Panc1 (cell line): ENCODE data around the gene CPEB1. TPM values are rescaled to one million over a fixed set of nuclear protein-coding genes. Genes with fewer than 3 reads are reported as not detected.
"Not testable (repeated sequence)": the region's sequence is repeated elsewhere in the genome, so short reads cannot be mapped to it uniquely, and the experiment has no call there.

Experiments used
- ATAC-seq: fragments of 200-7000 bp; cut with Tn5 transposase; 2 replicates; pipeline ENCODE4 v1.9.1; 2020; ENCODE audit warnings: mild to moderate bottlenecking, moderate library complexity
- BruUV-seq: library from RNA; stranded (reverse); fragments of 400-500 nt; replicated peaks from 2 replicates; lab custom pipeline; 2021; lab: Mats Ljungman, UMichigan
- CTCF ChIA-PET: fragments of 300-600 bp; sonication (Branson Sonifier 250); formaldehyde crosslinking; loops from one replicate; lab custom pipeline; 2022; ENCODE audit warnings: antibody characterized with exemption; lab: Charles Lee
- POLR2A ChIA-PET: fragments of 300-600 bp; sonication (Branson Sonifier 250); formaldehyde crosslinking; loops from one replicate; lab custom pipeline; 2022; ENCODE audit warnings: antibody characterized with exemption; lab: Charles Lee
- DNase-seq: peaks from one replicate; pipeline ENCODE4 v3.0.0-alpha.2; 2010; ENCODE audit warnings: low read depth, low spot score
- H3K27ac ChIP-seq: 2 replicates; pipeline ENCODE4 v1.5.1; 2011; ENCODE audit warnings: mild to moderate bottlenecking, low read length, inconsistent platforms
- H3K27me3 ChIP-seq: fragments of 200-500 bp; sonication (Bioruptor generic); 2 replicates; pipeline ENCODE4 v1.6.0; 2014; ENCODE audit warnings: low read length, inconsistent platforms; ENCODE audit not compliant: control insufficient read depth, insufficient read depth
- H3K36me3 ChIP-seq: fragments of 200-500 bp; sonication (Bioruptor generic); 2 replicates; pipeline ENCODE4 v1.5.1; 2014; ENCODE audit warnings: inconsistent platforms, mild to moderate bottlenecking, low read length, moderate library complexity; ENCODE audit not compliant: control insufficient read depth, insufficient read depth
- H3K4me1 ChIP-seq: 2 replicates; pipeline ENCODE4 v1.5.1; 2011; ENCODE audit warnings: inconsistent platforms, mild to moderate bottlenecking, low read length, moderate library complexity; ENCODE audit not compliant: control insufficient read depth, insufficient read depth
- H3K4me3 ChIP-seq, 2 experiments: 2 replicates each; pipeline ENCODE4 v1.5.1; 2011 to 2012; ENCODE audit warnings: low read depth in 2 of 2, low read length in 2 of 2, mild to moderate bottlenecking in 2 of 2, inconsistent platforms in 1 of 2, moderate library complexity in 1 of 2
- H3K9me3 ChIP-seq: fragments of 200-500 bp; sonication (Bioruptor generic); 2 replicates; pipeline ENCODE4 v1.5.1; 2014; ENCODE audit warnings: low read depth, mild to moderate bottlenecking, inconsistent platforms, low read length, moderate library complexity; ENCODE audit not compliant: control insufficient read depth, insufficient read depth
- POLR2AphosphoS5 ChIP-seq: IDR thresholded peaks from 2 replicates; pipeline ENCODE4 v1.6.1; 2012; ENCODE audit warnings: mild to moderate bottlenecking, low read depth, low read length, moderate library complexity
- REST ChIP-seq, 2 experiments: IDR thresholded peaks; 2 replicates each; pipeline ENCODE4 v1.6.1; 2011 to 2012; ENCODE audit warnings: low read depth in 2 of 2, control low read depth in 1 of 2, low read length in 1 of 2, mild to moderate bottlenecking in 1 of 2, moderate library complexity in 1 of 2; ENCODE audit not compliant: insufficient read depth in 1 of 2
- SIN3A ChIP-seq: IDR thresholded peaks from 2 replicates; pipeline ENCODE4 v1.6.1; 2012; ENCODE audit warnings: low read depth, mild to moderate bottlenecking, low read length, moderate library complexity, borderline replicate concordance; ENCODE audit not compliant: insufficient read depth
- TCF7L2 ChIP-seq: IDR thresholded peaks from 2 replicates; pipeline ENCODE4 v1.6.1; 2011; ENCODE audit warnings: mild to moderate bottlenecking, low read depth, low read length, inconsistent platforms
- in situ Hi-C: cut with HindIII; loops from 2 replicates; pipeline ENCODE4 v1.10.0; 2016; ENCODE audit warnings: low sequenced_read_pairs, low pct_unique_long_range_greater_than_20kb
- intact Hi-C: fragments of 100-400 bp; cut with micrococcal nuclease; formaldehyde crosslinking; loops from one replicate; pipeline ENCODE4 v1.10.0; 2022; ENCODE audit not compliant: unreplicated experiment
- total RNA-seq: library from RNA; stranded (reverse); gene quantifications from one replicate; pipeline ENCODE4 v1.2.1, GENCODE V29; 2021; ENCODE audit not compliant: unreplicated experiment
- TF ChIP-seq, protein P1 (sequence below): fragments of 450-650 bp; IDR thresholded peaks from 2 replicates; pipeline ENCODE4 v1.5.1; 2017; ENCODE audit warnings: mild to moderate bottlenecking

The CPEB1 gene
- total RNA-seq, 1 experiment from 2014 or later = 19.5 TPM

GRCh38 chr15:82646250-82647044 lies 716 bp downstream of the CPEB1 start:
- Histone ChIP-seq H3K27ac (peak overlapping the region; percentile 71; the same call in 1 of the 2 replicates), H3K4me3 (peak overlapping the region; percentile 51 to 57), H3K9me3 (no peaks in the 10 kb centered on the region), H3K4me1 (peaks cover 33% of the 10 kb centered on the region), H3K27me3 (no peaks in the 10 kb centered on the region), H3K36me3 (no peaks in the 10 kb centered on the region)
- BruUV-seq = no TSS peak
- CTCF ChIA-PET = no interaction called here
- intact Hi-C loops (no loop called here), in situ Hi-C loops (no loop called here)
- POLR2A ChIA-PET = interaction anchor here (0.6 kb wide), 1 partner anchor 14 kb away, joined by 3 read pairs; no protein-coding TSS in a partner anchor
- ATAC-seq = no peak
- TF ChIP-seq POLR2AphosphoS5 (no peak), REST (IDR thresholded peaks at IDR 0.05; ENCODE audit: insufficient read depth in 1 of 2, low read depth in 2 of 2, low read length in 1 of 2) (no peak), TCF7L2 (no peak), SIN3A (no peak)
- TF ChIP-seq, protein P1, sequence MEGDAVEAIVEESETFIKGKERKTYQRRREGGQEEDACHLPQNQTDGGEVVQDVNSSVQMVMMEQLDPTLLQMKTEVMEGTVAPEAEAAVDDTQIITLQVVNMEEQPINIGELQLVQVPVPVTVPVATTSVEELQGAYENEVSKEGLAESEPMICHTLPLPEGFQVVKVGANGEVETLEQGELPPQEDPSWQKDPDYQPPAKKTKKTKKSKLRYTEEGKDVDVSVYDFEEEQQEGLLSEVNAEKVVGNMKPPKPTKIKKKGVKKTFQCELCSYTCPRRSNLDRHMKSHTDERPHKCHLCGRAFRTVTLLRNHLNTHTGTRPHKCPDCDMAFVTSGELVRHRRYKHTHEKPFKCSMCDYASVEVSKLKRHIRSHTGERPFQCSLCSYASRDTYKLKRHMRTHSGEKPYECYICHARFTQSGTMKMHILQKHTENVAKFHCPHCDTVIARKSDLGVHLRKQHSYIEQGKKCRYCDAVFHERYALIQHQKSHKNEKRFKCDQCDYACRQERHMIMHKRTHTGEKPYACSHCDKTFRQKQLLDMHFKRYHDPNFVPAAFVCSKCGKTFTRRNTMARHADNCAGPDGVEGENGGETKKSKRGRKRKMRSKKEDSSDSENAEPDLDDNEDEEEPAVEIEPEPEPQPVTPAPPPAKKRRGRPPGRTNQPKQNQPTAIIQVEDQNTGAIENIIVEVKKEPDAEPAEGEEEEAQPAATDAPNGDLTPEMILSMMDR = no peak
- DNase-seq = no peak

DNA sequence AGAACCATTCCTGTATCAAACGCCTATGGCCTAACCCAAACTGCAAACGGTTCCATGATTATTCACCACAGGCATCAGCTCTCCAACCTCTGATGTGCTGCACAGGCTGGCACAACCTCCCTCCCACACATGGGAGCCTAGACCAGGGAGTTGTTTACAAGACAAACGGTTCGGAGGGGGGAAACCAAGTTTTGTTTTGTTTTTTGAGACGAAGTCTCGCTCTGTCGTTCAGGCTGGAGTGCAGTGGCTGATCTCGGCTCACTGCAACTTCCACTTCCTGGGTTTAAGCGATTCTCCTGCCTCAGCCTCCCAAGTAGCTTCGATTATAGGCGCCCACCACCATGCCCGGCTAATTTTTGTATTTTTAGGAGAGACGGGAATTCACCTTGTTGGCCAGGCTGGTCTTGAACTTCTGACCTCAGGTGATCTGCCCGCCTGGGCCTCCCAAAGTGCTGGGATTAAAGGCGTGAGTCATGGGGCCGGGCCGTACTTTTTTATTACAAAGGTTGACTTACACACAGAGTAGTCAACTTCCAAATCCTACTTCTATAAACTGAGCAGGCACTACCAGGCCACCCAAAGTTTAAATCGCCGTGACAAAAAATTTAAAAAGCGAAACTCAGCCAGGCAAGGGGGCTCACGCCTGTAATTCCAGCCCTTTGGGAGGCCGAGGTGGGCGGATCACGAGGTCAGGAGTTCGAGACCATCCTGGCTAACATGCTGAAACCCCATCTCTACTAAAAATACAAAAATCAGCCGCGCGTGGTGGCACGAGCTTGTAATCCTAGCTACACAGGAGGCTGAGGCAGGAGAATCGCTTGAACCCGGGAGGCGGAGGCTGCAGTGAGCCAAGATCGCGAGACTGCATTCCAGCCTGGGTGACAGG lies 2.0 kb downstream of the CPEB1 start:
- intact Hi-C loops, ATAC-seq, BruUV-seq, CTCF ChIA-PET, DNase-seq, H3K9me3 ChIP-seq, POLR2A ChIA-PET, H3K4me3 ChIP-seq, H3K27me3 ChIP-seq, in situ Hi-C loops, H3K36me3 ChIP-seq: not testable (repeated sequence)
- H3K4me1 ChIP-seq = peaks cover 33% of the 10 kb centered on the region
- peak overlapping the region; percentile 30 for H3K27ac ChIP-seq
